Prostate gland (tissue), 2 donors: ENCODE results near the gene C20orf96. TPM values are rescaled to one million over a fixed set of nuclear protein-coding genes. Genes with fewer than 3 reads are reported as not detected.

Experiments used
- DNase-seq: peaks from one replicate; pipeline ENCODE4 v3.0.0-alpha.2; 2019; ENCODE audit warnings: low spot score
- H3K27ac ChIP-seq, 2 donors: fragments of 200-600 bp; sonication (generic); 2 replicates each; pipeline ENCODE4 v1.5.1; 2017 to 2019
- H3K27me3 ChIP-seq: fragments of 200-600 bp; sonication (generic); replicated peaks from 2 replicates; pipeline ENCODE4 v1.5.1; 2019; ENCODE audit not compliant: insufficient read depth
- H3K36me3 ChIP-seq, 2 donors: fragments of 200-600 bp; sonication (generic); 1 replicate in 1 of 2; 2 replicates in 1 of 2; pipeline versions ENCODE4 v1.5.1 to v1.8.1; 2017 to 2019
- H3K4me1 ChIP-seq: fragments of 200-600 bp; sonication (generic); replicated peaks from 2 replicates; pipeline ENCODE4 v1.5.1; 2019
- H3K4me3 ChIP-seq, 2 donors: fragments of 200-600 bp; sonication (generic); 2 replicates each; pipeline ENCODE4 v1.5.1; 2017 to 2019
- H3K9me3 ChIP-seq: fragments of 200-600 bp; sonication (generic); 2 replicates; pipeline ENCODE4 v1.5.1; 2017
- POLR2A ChIP-seq: fragments of 450-650 bp; IDR thresholded peaks from one replicate; pipeline ENCODE4 v1.6.1; 2016; ENCODE audit warnings: antibody characterized with exemption, mild to moderate bottlenecking
- POLR2AphosphoS5 ChIP-seq: sonication (generic); formaldehyde crosslinking; IDR thresholded peaks from one replicate; pipeline ENCODE4 v1.6.1; 2017; ENCODE audit warnings: antibody characterized with exemption
- WGBS: methylation state at CpG from one replicate; pipeline ENCODE4 v1.1.5; 2018; 5-methylcytosine and 5-hydroxymethylcytosine counted together
- intact Hi-C: fragments of 100-400 bp; cut with DNase I; formaldehyde crosslinking; loops from one replicate; pipeline ENCODE4 v1.14.2; 2022
- total RNA-seq, 2 donors: library from RNA; depleted of rRNA; stranded (reverse); fragments of >200 nt; gene quantifications; one replicate each; pipeline ENCODE4 v1.1.0, GENCODE V29; 2016
- TF ChIP-seq, protein P1 (sequence below), 4 experiments: fragments of 200-600 bp in 2 of 4; fragments of 450-650 bp in 2 of 4; sonication (generic) in 2 of 4; IDR thresholded peaks; 1 replicate in 3 of 4; 2 replicates in 1 of 4; pipeline ENCODE4 v1.5.1; 2016 to 2019; ENCODE audit warnings: antibody characterized with exemption in 4 of 4, mild to moderate bottlenecking in 2 of 4, moderate library complexity in 2 of 4

Gene C20orf96
- total RNA-seq, 2 donors from 2014 or later = 4.7 to 16.1 TPM

DNA sequence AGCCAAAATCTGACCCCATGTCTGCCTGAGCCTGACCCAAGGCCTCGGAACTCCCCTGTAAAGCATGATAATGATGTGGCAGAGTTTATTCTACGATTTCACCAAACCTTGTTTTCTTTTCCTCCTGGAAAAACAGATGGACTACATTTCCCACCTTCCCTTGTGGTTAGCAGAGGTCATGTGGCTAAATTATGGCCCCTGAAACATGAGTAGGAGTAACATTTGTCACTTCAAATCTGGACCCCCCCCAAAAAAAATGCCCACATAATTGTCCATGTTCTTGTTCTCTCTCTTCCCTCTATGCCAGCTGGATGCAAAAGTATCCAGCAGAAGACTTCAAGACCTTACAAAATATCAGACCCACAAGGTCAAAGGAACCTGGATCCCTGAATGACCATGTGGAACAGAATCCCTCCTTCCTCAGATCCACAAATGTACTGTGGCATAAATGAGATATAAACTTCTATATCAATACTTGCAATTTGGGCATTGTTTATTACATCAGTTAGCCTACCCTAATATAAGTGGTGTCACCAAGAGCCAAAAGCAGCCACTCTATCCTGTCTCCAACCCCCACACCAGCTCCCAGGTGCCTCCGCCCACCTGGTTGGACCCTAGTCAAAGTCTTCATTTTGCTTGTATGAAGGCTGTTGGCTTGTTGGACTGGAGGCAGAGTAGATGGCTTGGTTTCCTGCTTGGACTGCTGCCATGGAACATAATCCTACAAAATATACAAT, 1.4 kb downstream of the C20orf96 start:
- intact Hi-C loops = no loop called here
- Histone ChIP-seq H3K9me3 (no peaks in the 10 kb centered on the region), H3K4me3 (no peak overlapping the region), H3K36me3 (no peaks in the 10 kb centered on the region), H3K4me1 (no peaks in the 10 kb centered on the region), H3K27ac (no peak overlapping the region), H3K27me3 (no peaks in the 10 kb centered on the region)
- DNase-seq = no peak
- WGBS = 92% methylated on average over 3 of the region's 3 CpGs
- TF ChIP-seq POLR2AphosphoS5 (no peak), POLR2A (no peak)
- TF ChIP-seq, protein P1, sequence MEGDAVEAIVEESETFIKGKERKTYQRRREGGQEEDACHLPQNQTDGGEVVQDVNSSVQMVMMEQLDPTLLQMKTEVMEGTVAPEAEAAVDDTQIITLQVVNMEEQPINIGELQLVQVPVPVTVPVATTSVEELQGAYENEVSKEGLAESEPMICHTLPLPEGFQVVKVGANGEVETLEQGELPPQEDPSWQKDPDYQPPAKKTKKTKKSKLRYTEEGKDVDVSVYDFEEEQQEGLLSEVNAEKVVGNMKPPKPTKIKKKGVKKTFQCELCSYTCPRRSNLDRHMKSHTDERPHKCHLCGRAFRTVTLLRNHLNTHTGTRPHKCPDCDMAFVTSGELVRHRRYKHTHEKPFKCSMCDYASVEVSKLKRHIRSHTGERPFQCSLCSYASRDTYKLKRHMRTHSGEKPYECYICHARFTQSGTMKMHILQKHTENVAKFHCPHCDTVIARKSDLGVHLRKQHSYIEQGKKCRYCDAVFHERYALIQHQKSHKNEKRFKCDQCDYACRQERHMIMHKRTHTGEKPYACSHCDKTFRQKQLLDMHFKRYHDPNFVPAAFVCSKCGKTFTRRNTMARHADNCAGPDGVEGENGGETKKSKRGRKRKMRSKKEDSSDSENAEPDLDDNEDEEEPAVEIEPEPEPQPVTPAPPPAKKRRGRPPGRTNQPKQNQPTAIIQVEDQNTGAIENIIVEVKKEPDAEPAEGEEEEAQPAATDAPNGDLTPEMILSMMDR (IDR thresholded peaks at IDR 0.05) = no peak

DNA sequence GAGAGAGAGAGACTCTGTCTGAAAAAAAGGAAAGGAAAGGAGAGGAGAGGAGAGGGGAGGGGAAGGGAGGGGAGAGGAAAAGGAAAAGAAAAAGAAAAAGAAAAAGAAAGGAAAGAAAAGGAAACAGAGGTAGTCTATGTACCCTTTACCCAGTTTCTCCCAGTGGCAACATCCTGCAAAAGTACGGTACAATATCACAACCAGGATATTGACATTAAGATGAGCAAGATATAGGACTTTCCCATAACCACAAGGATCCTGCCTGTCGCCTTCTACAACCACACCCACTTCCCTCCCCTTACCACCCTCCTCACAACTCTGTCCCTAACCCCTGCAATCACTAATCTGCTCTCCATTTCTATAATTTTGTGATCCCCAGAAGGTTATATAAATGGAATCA, 4.0 kb downstream of the C20orf96 start:
- H3K27ac ChIP-seq = no peak overlapping the region

DNA sequence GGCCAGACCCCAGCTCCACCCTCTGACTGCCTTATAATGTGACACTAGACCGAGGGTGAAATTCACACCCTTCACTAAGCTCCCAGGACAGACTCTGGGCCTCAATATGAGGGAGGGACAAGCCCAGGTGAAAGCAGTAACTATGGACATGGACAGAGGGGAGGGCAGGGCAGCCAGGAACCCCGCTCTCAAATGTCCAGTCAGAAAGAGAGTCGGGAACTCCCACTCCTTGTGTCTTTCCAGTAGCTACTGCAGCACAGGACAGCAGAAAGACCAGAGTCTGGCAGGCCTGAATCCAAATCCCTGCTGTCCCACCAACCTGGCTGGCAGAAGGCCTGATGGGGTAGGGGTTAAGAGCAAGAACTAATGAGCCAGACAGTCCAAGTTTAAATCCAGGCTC, 6.4 kb downstream of the C20orf96 start:
- DNase-seq = no peak
- Histone ChIP-seq H3K36me3 (no peaks in the 10 kb centered on the region), H3K9me3 (no peaks in the 10 kb centered on the region), H3K4me3 (no peak overlapping the region), H3K4me1 (no peaks in the 10 kb centered on the region), H3K27ac (no peak overlapping the region), H3K27me3 (no peaks in the 10 kb centered on the region)
- intact Hi-C loops = no loop called here
- WGBS = 88% methylated on average over 3 of the region's 3 CpGs
- TF ChIP-seq, protein P1 (IDR thresholded peaks at IDR 0.05) = no peak
- no peak for TF ChIP-seq POLR2A
- no peak for TF ChIP-seq POLR2AphosphoS5

More for the DNA sequence above, 4.0 kb downstream of the C20orf96 start:
- TF ChIP-seq POLR2A (no peak), POLR2AphosphoS5 (peak; percentile 6)
- intact Hi-C loops = no loop called here
- Histone ChIP-seq H3K4me1 (no peaks in the 10 kb centered on the region), H3K9me3 (no peaks in the 10 kb centered on the region), H3K36me3 (no peaks in the 10 kb centered on the region), H3K27me3 (no peaks in the 10 kb centered on the region), H3K4me3 (no peak overlapping the region)
- no peak for DNase-seq
- 59% methylated on average over 2 of the region's 2 CpGs for WGBS

DNA sequence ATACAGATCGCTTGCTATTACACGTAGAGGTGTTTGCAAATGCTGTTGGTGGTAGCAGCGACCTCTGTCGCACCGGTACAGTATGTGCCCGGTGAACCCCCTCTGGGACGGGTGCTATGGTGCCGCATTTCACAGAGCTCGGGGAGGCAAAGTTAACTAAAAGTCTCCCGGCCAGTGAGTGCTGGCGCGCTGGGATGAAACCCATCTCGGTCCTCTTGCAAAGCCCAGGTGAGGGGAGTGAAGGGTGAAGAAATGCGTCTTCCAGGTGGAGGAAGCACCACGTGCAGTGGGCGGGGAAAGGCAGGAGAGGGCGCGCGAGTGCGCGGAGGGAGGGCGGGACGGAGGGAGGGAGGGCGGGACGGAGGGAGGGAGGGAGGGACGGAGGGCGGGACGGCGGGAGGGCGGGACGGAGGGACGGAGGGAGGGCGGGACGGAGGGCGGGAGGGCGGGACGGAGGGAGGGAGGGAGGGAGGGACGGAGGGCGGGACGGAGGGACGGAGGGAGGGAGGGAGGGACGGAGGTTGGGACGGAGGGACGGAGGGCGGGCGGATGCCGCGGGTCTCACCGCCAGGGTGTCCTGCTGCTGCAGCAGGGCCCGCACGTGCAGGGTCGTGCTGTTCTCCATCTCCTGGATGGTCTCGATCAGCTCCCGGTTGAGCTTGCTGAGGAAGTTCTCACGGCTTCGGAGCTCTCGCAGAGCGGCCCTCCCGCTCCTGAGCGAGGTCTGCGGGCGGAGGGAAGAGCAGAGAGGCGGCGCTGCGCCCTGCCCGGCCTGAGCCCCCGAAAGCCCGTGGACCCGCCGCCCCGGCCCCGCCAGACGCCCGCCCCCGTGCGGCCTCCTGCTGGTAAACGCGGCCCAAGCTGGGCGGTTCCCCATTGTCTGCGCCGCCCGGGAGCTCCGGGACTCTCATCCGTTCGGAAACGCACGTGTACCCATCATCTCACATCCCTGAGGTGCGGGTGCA, 11.7 kb downstream of the C20orf96 start:
- H3K27me3 ChIP-seq = no peaks in the 10 kb centered on the region
- H3K36me3 ChIP-seq = no peaks in the 10 kb centered on the region
- intact Hi-C loops = no loop called here
- TF ChIP-seq, protein P1 (IDR thresholded peaks at IDR 0.05) = no peak
- TF ChIP-seq POLR2AphosphoS5 (no peak), POLR2A (no peak)
- no peak for DNase-seq
- H3K9me3 ChIP-seq = no peaks in the 10 kb centered on the region
- H3K4me3 ChIP-seq = no peak overlapping the region
- no peaks in the 10 kb centered on the region for H3K4me1 ChIP-seq
- WGBS = 81% methylated on average over 64 of the region's 88 CpGs
- H3K27ac ChIP-seq = no peak overlapping the region

DNA sequence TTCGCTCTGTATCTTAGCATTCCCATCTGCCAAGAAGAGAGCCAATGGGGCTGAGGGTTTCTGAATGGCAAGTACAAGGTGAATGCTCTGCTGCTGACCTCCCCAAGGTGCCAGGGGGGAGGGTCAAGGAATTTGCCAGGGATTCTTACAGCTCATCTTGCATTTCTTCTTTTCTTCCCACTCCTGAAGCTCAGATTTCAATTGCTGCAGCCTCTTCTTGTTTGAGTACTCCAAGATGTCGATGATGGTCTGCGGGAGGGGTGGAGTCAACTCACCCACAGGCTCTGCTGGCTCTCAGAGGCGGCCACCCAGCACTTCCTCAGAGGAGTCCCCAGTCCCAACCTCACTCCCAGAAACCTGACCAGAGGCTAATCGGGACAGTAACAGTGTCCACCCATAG, 12.4 kb downstream of the C20orf96 start:
- 78% methylated on average over 5 of the region's 5 CpGs for WGBS
- Histone ChIP-seq H3K9me3 (no peaks in the 10 kb centered on the region), H3K36me3 (no peaks in the 10 kb centered on the region), H3K27me3 (no peaks in the 10 kb centered on the region), H3K4me3 (no peak overlapping the region), H3K4me1 (no peaks in the 10 kb centered on the region), H3K27ac (no peak overlapping the region)
- DNase-seq = no peak
- intact Hi-C loops = no loop called here
- TF ChIP-seq POLR2A = no peak
- no peak for TF ChIP-seq POLR2AphosphoS5
- TF ChIP-seq, protein P1 (IDR thresholded peaks at IDR 0.05) = no peak
